Stimulated activated naive CD8-positive, alpha-beta T cell treated with anti-CD3 and anti-CD28 coated beads, Interleukin-15, amount 100 ng/mL, for 72 hours (primary cell): ENCODE results near the gene SASH3.

ENCODE experiments used
- ATAC-seq: fragments of 150-1000 bp; cut with Tn5 transposase; 2 replicates; pipeline ENCODE4 v1.10.0; 2021; ENCODE audit warnings: mild to moderate bottlenecking, moderate library complexity
- DNase-seq, 2 donors: peaks; one replicate each; pipeline ENCODE4 v3.0.0; 2021 to 2022
- H3K27ac Mint-ChIP-seq, 2 donors: one replicate each; pipeline ENCODE4 v1.8.0; 2022; ENCODE audit warnings: mild to moderate bottlenecking in 2 of 2, mixed read lengths in 2 of 2, moderate library complexity in 2 of 2
- H3K27me3 Mint-ChIP-seq: one replicate; pipeline ENCODE4 v1.8.0; 2022; ENCODE audit warnings: mixed read lengths
- H3K4me1 Mint-ChIP-seq: one replicate; pipeline ENCODE4 v1.8.0; 2022; ENCODE audit warnings: mild to moderate bottlenecking, mixed read lengths
- H3K4me3 Mint-ChIP-seq, 2 donors: one replicate each; pipeline ENCODE4 v1.8.0; 2022; ENCODE audit warnings: mild to moderate bottlenecking in 2 of 2, mixed read lengths in 2 of 2, moderate library complexity in 1 of 2
- H3K9me3 Mint-ChIP-seq, 2 donors: one replicate each; pipeline ENCODE4 v1.8.0; 2022; ENCODE audit warnings: mixed read lengths in 2 of 2

Gene SASH3

DNA sequence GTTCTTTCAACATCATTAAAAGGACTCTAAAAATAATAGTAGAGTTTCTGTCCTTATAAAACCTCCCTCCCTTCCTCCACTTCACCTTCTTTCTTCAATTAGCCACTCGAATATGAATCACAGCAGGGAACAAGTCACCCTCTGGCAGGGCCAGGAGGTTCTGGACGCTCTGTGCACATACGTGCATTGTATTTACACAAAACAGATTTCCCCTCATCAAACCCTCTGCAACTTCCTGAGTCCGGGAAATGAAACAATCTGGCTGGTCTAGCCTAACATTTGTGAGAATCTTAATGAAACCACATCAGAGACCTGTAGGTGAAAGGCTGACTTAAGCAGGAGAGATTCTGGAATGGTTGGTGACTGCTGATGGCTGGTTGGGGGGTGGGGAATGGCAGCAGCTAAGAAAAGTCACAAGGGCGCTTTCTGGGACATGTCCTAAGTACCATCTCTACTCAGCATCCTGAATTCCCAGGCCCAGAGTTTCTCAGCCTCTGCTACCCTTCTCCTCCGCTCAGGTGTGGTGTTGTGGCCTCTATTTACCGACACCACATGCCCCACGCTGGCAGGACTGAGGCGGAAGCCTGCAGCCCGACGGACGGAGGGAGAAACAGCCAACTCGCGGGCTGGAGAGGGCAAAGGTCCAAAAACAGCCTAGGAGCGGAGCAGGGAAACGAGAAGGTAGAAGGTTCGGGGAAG is 62.9 kb downstream of the SASH3 start:
- no peaks in the 10 kb centered on the region for H3K9me3 Mint-ChIP-seq
- ATAC-seq (no peak), DNase-seq (peak in 1 of 2 donors; percentile 11)
- H3K4me3 Mint-ChIP-seq, result peak overlapping the region; percentile 91 to 92
- peaks cover 44% of the 10 kb centered on the region for H3K4me1 Mint-ChIP-seq
- H3K27me3 Mint-ChIP-seq, result no peaks in the 10 kb centered on the region
- H3K27ac Mint-ChIP-seq, result peak overlapping the region; percentile 83 to 90

- H3K27ac Mint-ChIP-seq, result peak overlapping the region; percentile 83 to 90
These were observed 63.4 kb downstream of the SASH3 start for GRCh38 chrX:129843209-129843458.

GRCh38 chrX:129843459-129844306 is 63.9 kb downstream of the SASH3 start, which contains the start of gene ZDHHC9:
Gene ZDHHC9 (minus strand): TSS chrX:129843886. CDS start chrX:129841945, 1,941 bp downstream.
- peak within 1 kb of the TSS; percentile 96 to 98 for H3K27ac Mint-ChIP-seq
- DNase-seq (peak; percentile 85 to 90), ATAC-seq (peak; percentile 96)
- peaks cover 44% of the 10 kb centered on the region for H3K4me1 Mint-ChIP-seq
- no peaks in the 10 kb centered on the region for H3K9me3 Mint-ChIP-seq
- no peaks in the 10 kb centered on the region for H3K27me3 Mint-ChIP-seq
- H3K4me3 Mint-ChIP-seq, result peak within 1 kb of the TSS; percentile 92 to 93

More at GRCh38 chrX:129843209-129843458, 63.4 kb downstream of the SASH3 start:
- Mint-ChIP-seq H3K4me1 (peaks cover 44% of the 10 kb centered on the region), H3K27me3 (no peaks in the 10 kb centered on the region), H3K9me3 (no peaks in the 10 kb centered on the region), H3K4me3 (peak overlapping the region; percentile 92 to 93)
- DNase-seq (no peak), ATAC-seq (no peak)
